ENCODE results near the gene COL4A1. TPM values are rescaled to one million over a fixed set of nuclear protein-coding genes. Genes with fewer than 3 reads are reported as not detected.
A peak's percentile ranks its signal among the peaks of the same experiment; 100 is the strongest.

Gene COL4A1
- total and polyA plus RNA-seq, 2 of the 13 experiments (the other 11 are each of a cell fraction or from before 2014, with no cell fraction given) = not detected

DNA sequence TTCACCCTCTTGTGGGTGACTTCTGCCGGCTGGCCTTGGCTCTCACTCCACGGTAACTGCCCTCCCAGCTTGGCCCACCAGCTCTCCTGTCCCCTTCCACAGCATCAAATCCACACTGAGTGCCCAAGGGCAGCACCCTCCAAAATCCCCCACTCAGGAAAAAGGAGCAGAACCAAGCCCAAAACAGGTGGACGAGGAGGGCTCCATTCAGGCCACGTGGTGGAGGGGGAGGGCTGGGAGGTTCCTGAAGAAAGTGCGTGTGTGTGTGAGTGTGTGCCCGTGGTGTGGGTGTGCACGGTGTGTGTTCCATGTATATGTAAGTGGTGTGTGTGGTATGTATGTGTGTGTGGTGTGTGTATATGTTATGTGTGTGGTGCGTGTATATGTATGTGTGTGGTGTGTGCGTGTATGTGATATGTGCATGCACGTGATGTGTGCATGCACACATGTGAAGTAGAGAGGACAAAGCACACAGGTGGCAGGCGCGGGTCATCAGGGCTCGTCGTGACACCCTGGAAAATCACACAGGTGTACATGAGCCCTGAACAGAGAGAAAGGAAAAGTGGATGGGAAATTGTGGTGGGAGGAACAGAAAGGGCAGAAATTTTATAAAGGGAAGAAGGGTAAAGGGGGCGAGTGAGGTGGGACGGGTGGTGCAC, 76.9 kb downstream of the COL4A1 start:
- H3K4me3 ChIP-seq (replicated peaks in 1 of 3; ENCODE audit: insufficient read depth in 1 of 3, low read depth in 2 of 3, low read length in 3 of 3) = no peak overlapping the region
- ChIA-PET CTCF (ENCODE audit: low intra/inter-chr PET ratio, low total read pairs) (no interaction called here), POLR2A (no interaction called here)
- no peaks in the 10 kb centered on the region for H3K9me3 ChIP-seq (ENCODE audit: low read length)
- H3K4me1 ChIP-seq (ENCODE audit: insufficient read depth, low read length) = no peaks in the 10 kb centered on the region
- H3K27ac ChIP-seq (ENCODE audit: extremely low read length, insufficient read depth, low read length) = no peak overlapping the region
- DNase-seq (ENCODE audit: low spot score) (no peak), ATAC-seq (no peak), FAIRE-seq (no peak)
- BruUV-seq (replicated peaks) = no TSS peak
- TF ChIP-seq KLF11 (CRISPR knock-in tag; IDR thresholded peaks at IDR 0.05) (no peak), MNT (IDR thresholded peaks at IDR 0.05) (peak; percentile 61)
- intact Hi-C loops (cut with micrococcal nuclease; ENCODE audit: unreplicated experiment) (no loop called here), in situ Hi-C loops (cut with HindIII; ENCODE audit: extremely low pct_ligation_motif_present, low pct_unique_long_range_greater_than_20kb) (no loop called here)
- no peak overlapping the region for H2AFZ ChIP-seq (ENCODE audit: low read length)
- WGBS (ENCODE audit: low lambda C conversion rate) = 16% methylated on average over 16 of the region's 16 CpGs
- no peak overlapping the region for H3K9ac ChIP-seq (ENCODE audit: insufficient read depth, low read depth, low read length)
- H3K79me2 ChIP-seq (ENCODE audit: insufficient read depth, low read length) = no peaks in the 10 kb centered on the region
- peaks cover 3 to 51% of the 10 kb centered on the region in 2 experiments; a peak in 3 of 5 replicates for H3K27me3 ChIP-seq (ENCODE audit: control insufficient read depth in 1 of 2, insufficient read depth in 2 of 2, low read length in 2 of 2)
- no peaks in the 10 kb centered on the region for H4K20me1 ChIP-seq (ENCODE audit: insufficient read depth, low read length)
- H3K36me3 ChIP-seq (replicated peaks in 1 of 2; ENCODE audit: control insufficient read depth in 1 of 2, insufficient read depth in 2 of 2, low read length in 2 of 2) = no peaks in the 10 kb centered on the region
- no peak overlapping the region for H3K4me2 ChIP-seq (ENCODE audit: low read depth, low read length)

DNA sequence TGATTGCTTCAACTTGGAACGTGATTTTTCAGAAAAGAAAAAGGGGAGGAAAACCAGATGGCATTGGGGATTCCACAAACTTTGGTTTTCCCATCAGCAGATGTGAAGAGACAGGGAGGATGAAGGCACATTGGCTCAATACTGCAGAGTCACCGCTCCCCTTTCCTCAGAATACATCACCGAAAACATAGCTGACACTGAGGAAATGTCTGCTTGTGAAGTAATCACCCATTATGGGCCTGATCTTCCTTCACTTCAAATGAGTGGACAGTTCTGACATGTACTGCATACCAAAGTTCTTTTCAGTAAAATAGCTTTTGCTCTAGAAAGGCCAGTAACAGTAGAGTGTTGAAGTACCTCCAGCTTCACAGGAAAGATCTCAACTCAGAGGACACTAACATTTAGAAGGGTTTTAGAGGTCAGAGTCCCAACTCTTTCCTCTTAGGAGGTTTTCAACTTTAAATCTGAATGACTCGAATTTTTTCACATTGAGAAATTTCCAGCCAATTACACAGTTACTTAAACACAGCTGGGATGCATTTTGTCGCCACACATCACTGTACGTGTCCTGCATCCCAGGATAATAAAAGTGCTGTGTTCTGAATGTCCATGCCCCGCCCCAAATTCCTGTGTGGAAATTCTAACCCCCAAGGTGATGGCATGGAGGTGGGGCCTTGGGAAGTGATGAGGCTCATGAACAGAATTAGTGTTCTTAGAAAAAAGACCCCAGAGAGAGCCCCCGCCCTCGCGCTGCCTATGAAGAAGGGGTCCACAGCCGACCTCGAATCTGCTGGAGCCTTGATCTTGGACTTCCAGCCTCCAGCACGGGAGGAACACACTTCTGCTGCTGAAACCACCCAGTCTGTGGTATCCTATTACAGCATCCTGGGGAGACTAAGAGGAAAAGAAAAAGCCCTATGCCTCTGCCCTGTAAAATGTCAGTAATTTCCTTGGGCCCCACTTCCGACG, 77.7 kb downstream of the COL4A1 start:
- no peaks in the 10 kb centered on the region for H3K9me3 ChIP-seq (ENCODE audit: low read length)
- no peak overlapping the region for H3K9ac ChIP-seq (ENCODE audit: insufficient read depth, low read depth, low read length)
- H3K4me3 ChIP-seq (replicated peaks in 1 of 3; ENCODE audit: insufficient read depth in 1 of 3, low read depth in 2 of 3, low read length in 3 of 3) = no peak overlapping the region
- TF ChIP-seq PHF5A (CRISPR knock-in tag; IDR thresholded peaks at IDR 0.05; ENCODE audit: low read depth, unreplicated experiment) = no peak
- no peak for TF ChIP-seq CHD4 (IDR thresholded peaks at IDR 0.05; ENCODE audit: borderline replicate concordance, low read length)
- TF ChIP-seq, protein P1, sequence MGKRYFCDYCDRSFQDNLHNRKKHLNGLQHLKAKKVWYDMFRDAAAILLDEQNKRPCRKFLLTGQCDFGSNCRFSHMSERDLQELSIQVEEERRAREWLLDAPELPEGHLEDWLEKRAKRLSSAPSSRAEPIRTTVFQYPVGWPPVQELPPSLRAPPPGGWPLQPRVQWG (CRISPR knock-in tag; IDR thresholded peaks at IDR 0.05; ENCODE audit: borderline replicate concordance, low read depth) = no peak
- FAIRE-seq = no peak
- H3K27ac ChIP-seq (ENCODE audit: extremely low read length, insufficient read depth, low read length) = no peak overlapping the region
- H3K27me3 ChIP-seq (ENCODE audit: control insufficient read depth in 1 of 2, insufficient read depth in 2 of 2, low read length in 2 of 2) = peaks cover 3 to 48% of the 10 kb centered on the region in 2 experiments; a peak in 3 of 5 replicates
- ChIA-PET POLR2A (no interaction called here), CTCF (ENCODE audit: low intra/inter-chr PET ratio, low total read pairs) (no interaction called here)
- ATAC-seq = no peak
- DNase-seq (ENCODE audit: low spot score) = no peak
- no peaks in the 10 kb centered on the region for H3K4me1 ChIP-seq (ENCODE audit: insufficient read depth, low read length)
- in situ Hi-C loops (cut with HindIII; ENCODE audit: extremely low pct_ligation_motif_present, low pct_unique_long_range_greater_than_20kb) = no loop called here
- H2AFZ ChIP-seq (ENCODE audit: low read length) = no peak overlapping the region
- H4K20me1 ChIP-seq (ENCODE audit: insufficient read depth, low read length) = no peaks in the 10 kb centered on the region
- H3K36me3 ChIP-seq (replicated peaks in 1 of 2; ENCODE audit: control insufficient read depth in 1 of 2, insufficient read depth in 2 of 2, low read length in 2 of 2) = no peaks in the 10 kb centered on the region
- no peaks in the 10 kb centered on the region for H3K79me2 ChIP-seq (ENCODE audit: insufficient read depth, low read length)
- no TSS peak for BruUV-seq (replicated peaks)
- no peak overlapping the region for H3K4me2 ChIP-seq (ENCODE audit: low read depth, low read length)
- 25% methylated on average over 13 of the region's 15 CpGs for WGBS (ENCODE audit: low lambda C conversion rate)
- intact Hi-C loops (cut with micrococcal nuclease; ENCODE audit: unreplicated experiment) = no loop called here
